GM10248 (cell line): ENCODE data around the gene LSM4.

Source experiments
- CTCF ChIA-PET: fragments of 300-600 bp; sonication (Branson Sonifier 250); formaldehyde crosslinking; extraction: SDS; loops from one replicate; lab custom pipeline; 2021; ENCODE audit warnings: antibody characterized with exemption; lab: Yijun Ruan, JAX
- POLR2A ChIA-PET: fragments of 350-650 bp; sonication (Branson Sonifier 250); formaldehyde crosslinking; extraction: SDS; loops from one replicate; lab custom pipeline; 2020; ENCODE audit warnings: antibody characterized with exemption; lab: Yijun Ruan, JAX
- DNase-seq: peaks from one replicate; pipeline ENCODE4 v3.0.0; 2012; ENCODE audit errors: extremely low spot score
- CTCF ChIP-seq: IDR thresholded peaks from 2 replicates; pipeline ENCODE4 v1.5.1; 2012; ENCODE audit warnings: mild to moderate bottlenecking, low read depth; ENCODE audit errors: extremely low read depth, missing control alignments, control extremely low read depth

LSM4 gene

GRCh38 chr19:18264971-18265540, 57.8 kb downstream of the LSM4 start:
- TF ChIP-seq CTCF = no peak
- DNase-seq = no peak
- ChIA-PET POLR2A (interaction anchor here (1.0 to 1.8 kb wide), 2 partner anchors 10 to 16 kb away, joined by 4 to 5 read pairs; partner anchors contain the start of gene JUND), CTCF (interaction anchor here (5.1 to 5.3 kb wide), 2 partner anchors 13 to 14 kb away, joined by 24 to 42 read pairs; no protein-coding TSS in a partner anchor)

GRCh38 chr19:18264137-18264854, 58.6 kb downstream of the LSM4 start:
- no peak for TF ChIP-seq CTCF
- no peak for DNase-seq
- ChIA-PET POLR2A (interaction anchor here (1.0 to 1.8 kb wide), 2 partner anchors 11 to 17 kb away, joined by 4 to 5 read pairs; partner anchors contain the start of gene JUND), CTCF (interaction anchor here (5.1 to 5.3 kb wide), 2 partner anchors 12 to 14 kb away, joined by 24 to 42 read pairs; no protein-coding TSS in a partner anchor)

GRCh38 chr19:18263324-18264136, 59.3 kb downstream of the LSM4 start:
- ChIA-PET POLR2A (interaction anchor here (0.6 to 1.8 kb wide), 4 partner anchors 9 to 80 kb away, joined by 3 to 6 read pairs (median 6); partner anchors contain the start of gene JUND), CTCF (interaction anchor here (0.7 to 5.3 kb wide), 5 partner anchors 12 to 71 kb away, joined by 3 to 42 read pairs (median 3); partner anchors contain the start of gene MPV17L2)
- no peak for TF ChIP-seq CTCF
- DNase-seq = no peak

- POLR2A ChIA-PET = interaction anchor here (1.8 kb wide), 1 partner anchor 19 kb away, joined by 6 read pairs; the partner anchor contains the start of gene JUND
- no peak for DNase-seq
- CTCF ChIA-PET = interaction anchor here (0.7 to 5.3 kb wide), 5 partner anchors 11 to 70 kb away, joined by 3 to 42 read pairs (median 3); partner anchors contain the start of gene MPV17L2
These were observed 60.0 kb downstream of the LSM4 start for GRCh38 chr19:18262917-18263316.

GRCh38 chr19:18262144-18262543, 60.7 kb downstream of the LSM4 start:
- DNase-seq = no peak
- no peak for TF ChIP-seq CTCF
- ChIA-PET CTCF (interaction anchor here (1.1 to 5.3 kb wide), 5 partner anchors 10 to 189 kb away, joined by 3 to 42 read pairs (median 3); partner anchors contain the start of genes MPV17L2 and RAB3A), POLR2A (interaction anchor here (1.8 kb wide), 1 partner anchor 20 kb away, joined by 6 read pairs; the partner anchor contains the start of gene JUND)

More at GRCh38 chr19:18262917-18263316, 60.0 kb downstream of the LSM4 start:
- TF ChIP-seq CTCF = no peak
